Activated CD8-positive, alpha-beta memory T cell treated with anti-CD3 and anti-CD28 coated beads for 24 hours (primary cell): ENCODE measurements around the gene NEUROG3.

Experiments
- DNase-seq: peaks from one replicate; pipeline ENCODE4 v3.0.0-alpha.2; 2020

The NEUROG3 gene

GRCh38 chr10:69573056-69573806 is at the start of gene NEUROG3:
Gene NEUROG3 (minus strand): TSS chr10:69573422. CDS start chr10:69573043, 379 bp downstream.
- no peak for DNase-seq

- DNase-seq: no peak
Measured at GRCh38 chr10:69620625-69621024, 47.4 kb upstream of the NEUROG3 start.

GRCh38 chr10:69619626-69620025 is 46.4 kb upstream of the NEUROG3 start:
- no peak for DNase-seq

GRCh38 chr10:69618746-69619145 is 45.5 kb upstream of the NEUROG3 start:
- no peak for DNase-seq

- DNase-seq: no peak
Measured at GRCh38 chr10:69616358-69616757, 43.1 kb upstream of the NEUROG3 start.

- no peak for DNase-seq
Measured at GRCh38 chr10:69614130-69614529, 40.9 kb upstream of the NEUROG3 start.

GRCh38 chr10:69612760-69613159 is 39.5 kb upstream of the NEUROG3 start:
- DNase-seq: no peak

- no peak for DNase-seq
Measured at GRCh38 chr10:69609077-69609476, 35.9 kb upstream of the NEUROG3 start.

- DNase-seq: no peak
Measured at GRCh38 chr10:69600761-69601330, 27.6 kb upstream of the NEUROG3 start.

- DNase-seq: no peak
Measured at GRCh38 chr10:69588358-69588757, 15.1 kb upstream of the NEUROG3 start.

GRCh38 chr10:69584624-69585023 is 11.4 kb upstream of the NEUROG3 start:
- no peak for DNase-seq

GRCh38 chr10:69583106-69583505 is 9.9 kb upstream of the NEUROG3 start:
- no peak for DNase-seq

- no peak for DNase-seq
Measured at GRCh38 chr10:69580435-69580834, 7.2 kb upstream of the NEUROG3 start.

GRCh38 chr10:69579464-69580060 is 6.3 kb upstream of the NEUROG3 start:
- DNase-seq: no peak

- DNase-seq: no peak
Measured at GRCh38 chr10:69578508-69578991, 5.3 kb upstream of the NEUROG3 start.

GRCh38 chr10:69577268-69578232 is 4.3 kb upstream of the NEUROG3 start:
- no peak for DNase-seq

- no peak for DNase-seq
Measured at GRCh38 chr10:69576334-69577011, 3.3 kb upstream of the NEUROG3 start.

- DNase-seq: no peak
Measured at GRCh38 chr10:69575164-69575722, 2.0 kb upstream of the NEUROG3 start.

GRCh38 chr10:69574571-69574978 is 1.4 kb upstream of the NEUROG3 start:
- DNase-seq: no peak

GRCh38 chr10:69572159-69573055 is 815 bp downstream of the NEUROG3 start:
- DNase-seq: peak; percentile 73

- no peak for DNase-seq
Measured at GRCh38 chr10:69571618-69572158, 1.5 kb downstream of the NEUROG3 start.
